Natural killer cell (primary cell): ENCODE measurements around the gene CLSTN2. TPM values are rescaled to one million over a fixed set of nuclear protein-coding genes. Genes with fewer than 3 reads are reported as not detected.

Experiments used
- ATAC-seq, 3 donors: fragments of 150-1000 bp in 2 of 3; fragments of 200-7000 bp in 1 of 3; cut with Tn5 transposase; 1 replicate in 1 of 3; 2 replicates in 2 of 3; pipeline ENCODE4 v1.10.0; 2021; ENCODE audit warnings: mild to moderate bottlenecking in 2 of 3, moderate library complexity in 2 of 3
- DNase-seq, 2 donors: peaks; one replicate each; pipeline versions ENCODE4 v3.0.0 to v3.0.0-alpha.2; 2013 to 2021; ENCODE audit warnings: mixed read lengths in 1 of 2
- H3K27ac ChIP-seq: one replicate; pipeline ENCODE4 v1.5.1; 2013; ENCODE audit warnings: mild to moderate bottlenecking, low read length
- H3K27me3 ChIP-seq: one replicate; pipeline ENCODE4 v1.6.1; 2013; ENCODE audit warnings: low read length; ENCODE audit not compliant: control insufficient read depth, insufficient read depth
- H3K36me3 ChIP-seq: one replicate; pipeline ENCODE4 v1.6.1; 2013; ENCODE audit warnings: low read length; ENCODE audit not compliant: control insufficient read depth, insufficient read depth
- H3K4me1 ChIP-seq: one replicate; pipeline ENCODE4 v1.6.1; 2013; ENCODE audit warnings: low read length; ENCODE audit not compliant: control insufficient read depth, insufficient read depth
- H3K4me3 ChIP-seq: one replicate; pipeline ENCODE4 v1.5.1; 2013; ENCODE audit warnings: low read length
- H3K9me3 ChIP-seq: one replicate; pipeline ENCODE4 v1.6.1; 2013; ENCODE audit warnings: low read length; ENCODE audit not compliant: control insufficient read depth, insufficient read depth
- H3K27ac Mint-ChIP-seq, 2 donors: one replicate each; pipeline ENCODE4 v1.8.0; 2022; ENCODE audit warnings: mild to moderate bottlenecking in 2 of 2, mixed read lengths in 2 of 2, moderate library complexity in 1 of 2
- H3K27me3 Mint-ChIP-seq, 2 donors: one replicate each; pipeline ENCODE4 v1.8.0; 2022; ENCODE audit warnings: low read depth in 2 of 2, mixed read lengths in 2 of 2
- H3K36me3 Mint-ChIP-seq: one replicate; pipeline ENCODE4 v1.8.0; 2022; ENCODE audit warnings: mixed read lengths
- H3K4me1 Mint-ChIP-seq, 2 donors: one replicate each; pipeline ENCODE4 v1.8.0; 2022; ENCODE audit warnings: mixed read lengths in 2 of 2
- H3K4me3 Mint-ChIP-seq: one replicate; pipeline ENCODE4 v1.8.0; 2022; ENCODE audit warnings: mild to moderate bottlenecking, moderate library complexity, mixed read lengths
- H3K9me3 Mint-ChIP-seq, 2 donors: one replicate each; pipeline ENCODE4 v1.8.0; 2022; ENCODE audit warnings: mixed read lengths in 2 of 2
- CTCF ChIP-seq: fragments of 200-600 bp; IDR thresholded peaks from one replicate; pipeline ENCODE4 v1.8.0; 2022; ENCODE audit warnings: antibody characterized with exemption
- WGBS: methylation state at CpG from one replicate; pipeline ENCODE4 v1.1.7; 2013; ENCODE audit warnings: missing lambda C conversion rate; ENCODE audit not compliant: insufficient coverage; 5-methylcytosine and 5-hydroxymethylcytosine counted together
- intact Hi-C: fragments of 100-400 bp; cut with micrococcal nuclease; formaldehyde crosslinking; loops from one replicate; pipeline ENCODE4 v1.14.2; 2022
- total RNA-seq, 4 donors: library from RNA; stranded (reverse); fragments of 120-200 nt in 1 of 4; gene quantifications; one replicate each; pipeline versions ENCODE4 v1.2.3 to v1.2.4, GENCODE V29; 2013 to 2022

Gene CLSTN2
- total RNA-seq, 3 donors from 2014 or later (not counting 1 experiment from before 2014, with no cell fraction given): 0.05 TPM; not detected in 2

GRCh38 chr3:140398387-140398786 lies 463.4 kb downstream of the CLSTN2 start:
- H3K27ac ChIP-seq: no peak overlapping the region
- H3K4me1 Mint-ChIP-seq: peaks cover 0 to 7% of the 10 kb centered on the region in 2 donors
- TF ChIP-seq CTCF: no peak
- peaks cover 0 to 3% of the 10 kb centered on the region in 2 donors for H3K27me3 Mint-ChIP-seq
- no peaks in the 10 kb centered on the region for H3K27me3 ChIP-seq
- H3K36me3 ChIP-seq: no peaks in the 10 kb centered on the region
- H3K4me3 ChIP-seq: no peak overlapping the region
- DNase-seq: no peak
- WGBS: 94% methylated on average over 2 of the region's 2 CpGs
- ATAC-seq: no peak
- no peak overlapping the region for H3K27ac Mint-ChIP-seq
- no peaks in the 10 kb centered on the region for H3K9me3 ChIP-seq
- no peak overlapping the region for H3K4me3 Mint-ChIP-seq
- intact Hi-C loops: no loop called here
- H3K9me3 Mint-ChIP-seq: no peaks in the 10 kb centered on the region
- H3K36me3 Mint-ChIP-seq: no peaks in the 10 kb centered on the region
- H3K4me1 ChIP-seq: no peaks in the 10 kb centered on the region

GRCh38 chr3:140399871-140400270 lies 464.9 kb downstream of the CLSTN2 start:
- no peaks in the 10 kb centered on the region for H3K4me1 ChIP-seq
- Mint-ChIP-seq H3K4me3 (no peak overlapping the region), H3K36me3 (no peaks in the 10 kb centered on the region), H3K9me3 (no peaks in the 10 kb centered on the region), H3K27me3 (peaks cover 0 to 3% of the 10 kb centered on the region in 2 donors), H3K4me1 (peaks cover 0 to 7% of the 10 kb centered on the region in 2 donors), H3K27ac (no peak overlapping the region)
- TF ChIP-seq CTCF: no peak
- ATAC-seq (no peak), DNase-seq (no peak)
- H3K9me3 ChIP-seq: no peaks in the 10 kb centered on the region
- no peaks in the 10 kb centered on the region for H3K27me3 ChIP-seq
- intact Hi-C loops: no loop called here
- no peak overlapping the region for H3K4me3 ChIP-seq
- H3K27ac ChIP-seq: no peak overlapping the region
- WGBS: 80% methylated on average over 1 of the region's 2 CpGs
- no peaks in the 10 kb centered on the region for H3K36me3 ChIP-seq

- ATAC-seq (no peak), DNase-seq (no peak)
- Mint-ChIP-seq H3K36me3 (no peaks in the 10 kb centered on the region), H3K27me3 (peaks cover 0 to 3% of the 10 kb centered on the region in 2 donors), H3K9me3 (no peaks in the 10 kb centered on the region), H3K4me1 (no peaks in the 10 kb centered on the region), H3K27ac (no peak overlapping the region), H3K4me3 (no peak overlapping the region)
- intact Hi-C loops: no loop called here
- Histone ChIP-seq H3K4me1 (no peaks in the 10 kb centered on the region), H3K36me3 (no peaks in the 10 kb centered on the region), H3K27me3 (no peaks in the 10 kb centered on the region), H3K4me3 (no peak overlapping the region), H3K27ac (no peak overlapping the region), H3K9me3 (no peaks in the 10 kb centered on the region)
- TF ChIP-seq CTCF: no peak
- WGBS: 95% methylated on average over 2 of the region's 2 CpGs
Measured at GRCh38 chr3:140403079-140403478, 468.1 kb downstream of the CLSTN2 start.

- DNase-seq (no peak), ATAC-seq (no peak)
- no peaks in the 10 kb centered on the region for H3K4me1 Mint-ChIP-seq
- no peak overlapping the region for H3K27ac Mint-ChIP-seq
- Histone ChIP-seq H3K27me3 (no peaks in the 10 kb centered on the region), H3K4me1 (no peaks in the 10 kb centered on the region), H3K9me3 (no peaks in the 10 kb centered on the region), H3K27ac (no peak overlapping the region), H3K36me3 (no peaks in the 10 kb centered on the region), H3K4me3 (no peak overlapping the region)
- H3K4me3 Mint-ChIP-seq: no peak overlapping the region
- H3K27me3 Mint-ChIP-seq: peaks cover 0 to 3% of the 10 kb centered on the region in 2 donors
- no peaks in the 10 kb centered on the region for H3K9me3 Mint-ChIP-seq
- intact Hi-C loops: no loop called here
- H3K36me3 Mint-ChIP-seq: no peaks in the 10 kb centered on the region
- TF ChIP-seq CTCF: no peak
- WGBS: 84% methylated on average over 6 of the region's 6 CpGs
Measured at GRCh38 chr3:140403608-140404007, 468.6 kb downstream of the CLSTN2 start.
